Right hindlimb (tissue), 1 donor: ENCODE data around the gene PFDN2.
A peak's percentile ranks its signal among the peaks of the same experiment; 100 is the strongest.

Source experiments
- DNase-seq: peaks from one replicate; pipeline ENCODE4 v3.0.0-alpha.2; 2018

The PFDN2 gene, protein sequence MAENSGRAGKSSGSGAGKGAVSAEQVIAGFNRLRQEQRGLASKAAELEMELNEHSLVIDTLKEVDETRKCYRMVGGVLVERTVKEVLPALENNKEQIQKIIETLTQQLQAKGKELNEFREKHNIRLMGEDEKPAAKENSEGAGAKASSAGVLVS

DNA sequence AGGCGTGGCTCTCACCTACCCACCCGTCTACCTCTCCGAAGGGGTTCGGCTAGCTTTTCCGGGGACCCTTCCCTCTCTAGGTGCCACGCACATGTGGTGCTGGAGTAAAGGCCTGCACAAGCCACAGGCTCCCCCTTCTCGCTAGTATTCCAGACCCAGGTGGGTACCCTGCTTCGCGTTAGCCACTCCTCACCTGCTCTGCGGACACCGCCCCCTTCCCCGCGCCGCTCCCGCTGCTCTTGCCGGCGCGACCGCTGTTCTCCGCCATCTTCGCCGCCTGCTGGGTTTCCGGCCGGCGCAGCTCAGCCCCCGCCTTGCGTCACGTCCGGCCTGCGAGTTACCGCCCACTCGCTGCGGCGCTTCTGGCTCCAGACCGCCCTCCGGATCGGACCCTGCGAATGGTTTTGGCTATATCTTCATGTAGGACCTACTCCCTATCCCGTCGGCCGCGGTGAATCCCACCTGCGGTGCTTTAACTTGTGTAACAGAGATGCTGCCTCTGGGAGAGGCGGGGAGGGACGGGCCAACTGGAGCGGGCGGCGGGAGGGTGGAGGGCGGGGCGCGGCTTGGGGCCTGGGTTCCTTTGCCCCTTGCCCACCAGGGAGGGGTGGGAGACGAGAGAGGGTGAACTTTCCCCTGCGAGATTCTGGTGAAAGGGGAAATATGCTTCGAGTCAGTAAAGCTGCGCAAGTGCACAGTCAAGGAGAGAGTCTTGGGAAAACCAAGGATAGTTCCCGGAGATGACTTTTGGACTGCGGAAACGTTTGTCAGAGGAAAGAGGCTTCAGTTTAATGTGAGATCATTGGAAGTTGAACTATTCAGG, at the start of gene PFDN2, which contains the start of gene NIT1:
PFDN2 (minus strand) TSS at position 279 of the 823 bp plus-strand sequence; CDS start at position 268, 11 bp downstream.
NIT1 (plus strand) TSS at position 347 of the 823 bp plus-strand sequence; CDS start at position 419, 72 bp downstream.
- DNase-seq, result peak; percentile 93

- no peak for DNase-seq
These were observed 49.1 kb upstream of the PFDN2 start for GRCh38 chr1:161166669-161167548.

GRCh38 chr1:161165742-161166668, 48.2 kb upstream of the PFDN2 start, which contains the start of gene PPOX:
Gene PPOX, plus strand, starts transcription at chr1:161166426. Its CDS starts 422 bp downstream, at chr1:161166848.
- DNase-seq, result peak; percentile 98

DNA sequence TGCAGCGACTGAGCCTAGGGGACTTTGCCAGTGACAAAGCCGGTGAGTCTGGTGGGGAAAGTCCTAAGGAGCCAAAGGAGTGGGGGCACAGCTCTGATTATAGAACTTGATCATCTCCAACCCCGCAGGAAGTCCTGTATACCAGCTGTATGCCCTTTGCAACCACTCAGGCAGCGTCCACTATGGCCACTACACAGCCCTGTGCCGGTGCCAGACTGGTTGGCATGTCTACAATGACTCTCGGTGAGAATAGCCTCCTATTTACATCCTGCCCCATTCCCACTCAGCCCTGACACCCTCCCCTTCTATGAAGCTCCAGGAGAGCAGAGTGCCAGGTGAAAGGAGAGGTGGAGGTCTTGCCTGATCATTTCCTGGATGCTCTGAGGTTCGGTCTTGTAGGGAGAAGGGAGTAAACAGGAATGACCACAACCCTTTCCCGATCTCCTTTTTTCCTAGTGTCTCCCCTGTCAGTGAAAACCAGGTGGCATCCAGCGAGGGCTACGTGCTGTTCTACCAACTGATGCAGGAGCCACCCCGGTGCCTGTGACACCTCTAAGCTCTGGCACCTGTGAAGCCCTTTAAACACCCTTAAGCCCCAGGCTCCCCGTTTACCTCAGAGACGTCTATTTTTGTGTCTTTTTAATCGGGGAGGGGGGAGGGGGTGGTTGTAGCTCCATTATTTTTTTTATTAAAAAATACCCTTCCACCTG, 47.2 kb upstream of the PFDN2 start:
- DNase-seq, result no peak

DNA sequence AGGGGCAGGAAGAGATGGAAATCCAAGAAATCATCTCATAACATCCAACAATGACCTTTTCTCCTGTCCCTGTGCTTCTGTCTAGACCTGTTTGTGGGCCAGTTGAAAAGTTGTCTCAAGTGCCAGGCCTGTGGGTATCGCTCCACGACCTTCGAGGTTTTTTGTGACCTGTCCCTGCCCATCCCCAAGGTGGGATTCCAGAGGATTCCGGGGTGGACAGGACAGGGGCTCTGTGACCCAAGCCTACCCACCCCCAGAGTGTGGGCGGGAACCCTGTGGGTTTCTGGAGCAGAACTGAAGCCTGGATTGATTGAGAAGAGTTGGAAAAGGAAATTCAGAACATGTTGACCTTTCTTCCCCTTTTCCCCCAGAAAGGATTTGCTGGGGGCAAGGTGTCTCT, 46.0 kb upstream of the PFDN2 start:
- DNase-seq, result no peak

DNA sequence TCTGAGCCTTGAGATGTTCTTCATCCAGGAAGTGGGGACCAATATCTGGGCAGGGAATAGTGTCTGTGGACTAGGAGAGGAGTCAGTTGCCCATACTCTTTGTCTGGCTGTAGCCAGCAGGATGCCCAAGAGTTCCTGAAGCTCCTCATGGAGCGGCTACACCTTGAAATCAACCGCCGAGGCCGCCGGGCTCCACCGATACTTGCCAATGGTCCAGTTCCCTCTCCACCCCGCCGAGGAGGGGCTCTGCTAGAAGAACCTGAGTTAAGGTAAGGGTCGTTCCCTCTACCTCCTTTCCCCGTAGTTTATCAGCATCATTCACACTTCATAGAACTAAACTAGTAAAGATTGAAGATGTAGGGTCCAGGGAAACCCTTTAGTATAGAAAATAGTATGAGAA, 45.0 kb upstream of the PFDN2 start:
- no peak for DNase-seq

DNA sequence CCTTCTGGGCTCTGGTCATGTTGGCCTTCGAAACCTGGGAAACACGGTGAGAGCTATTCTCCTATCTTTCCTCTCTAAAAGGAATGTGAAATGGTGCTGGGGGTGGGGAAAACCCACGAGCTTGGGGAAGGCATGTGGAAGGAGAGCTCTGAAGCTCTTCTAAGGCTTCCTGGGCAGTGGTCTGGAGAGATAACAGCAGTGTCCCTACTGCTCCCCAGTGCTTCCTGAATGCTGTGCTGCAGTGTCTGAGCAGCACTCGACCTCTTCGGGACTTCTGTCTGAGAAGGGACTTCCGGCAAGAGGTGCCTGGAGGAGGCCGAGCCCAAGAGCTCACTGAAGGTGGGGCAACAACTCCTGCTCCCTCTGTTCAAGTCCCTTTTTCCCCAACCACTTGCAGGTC, 44.2 kb upstream of the PFDN2 start:
- no peak for DNase-seq

- DNase-seq, result no peak
These were observed 43.8 kb upstream of the PFDN2 start for GRCh38 chr1:161161652-161162051.

GRCh38 chr1:161160671-161161145, 42.9 kb upstream of the PFDN2 start:
- no peak for DNase-seq

DNA sequence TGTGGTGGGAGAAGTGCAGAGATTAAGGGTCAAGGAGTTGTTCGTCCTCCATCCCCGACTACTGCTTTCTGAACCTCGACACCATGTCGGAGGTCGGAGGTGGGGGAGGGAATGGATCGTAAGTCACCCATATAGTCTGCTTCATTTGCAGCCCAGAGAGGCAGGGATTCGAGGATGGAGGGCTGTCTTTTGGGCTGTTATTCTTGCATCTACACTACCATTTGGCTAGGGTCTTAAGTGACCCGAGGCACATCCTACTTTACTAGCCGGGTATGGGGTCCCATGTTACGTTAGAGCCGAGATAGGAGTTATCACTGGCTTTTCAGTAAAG, 42.0 kb upstream of the PFDN2 start:
- no peak for DNase-seq

GRCh38 chr1:161159087-161159912, 41.5 kb upstream of the PFDN2 start, which contains the start of gene USP21:
Gene USP21, plus strand, starts transcription at chr1:161159500. Its CDS starts 1,141 bp downstream, at chr1:161160641.
- DNase-seq, result peak; percentile 95

GRCh38 chr1:161158316-161159010, 40.6 kb upstream of the PFDN2 start:
- DNase-seq, result no peak

GRCh38 chr1:161157867-161158266, 40.0 kb upstream of the PFDN2 start:
- DNase-seq, result no peak

DNA sequence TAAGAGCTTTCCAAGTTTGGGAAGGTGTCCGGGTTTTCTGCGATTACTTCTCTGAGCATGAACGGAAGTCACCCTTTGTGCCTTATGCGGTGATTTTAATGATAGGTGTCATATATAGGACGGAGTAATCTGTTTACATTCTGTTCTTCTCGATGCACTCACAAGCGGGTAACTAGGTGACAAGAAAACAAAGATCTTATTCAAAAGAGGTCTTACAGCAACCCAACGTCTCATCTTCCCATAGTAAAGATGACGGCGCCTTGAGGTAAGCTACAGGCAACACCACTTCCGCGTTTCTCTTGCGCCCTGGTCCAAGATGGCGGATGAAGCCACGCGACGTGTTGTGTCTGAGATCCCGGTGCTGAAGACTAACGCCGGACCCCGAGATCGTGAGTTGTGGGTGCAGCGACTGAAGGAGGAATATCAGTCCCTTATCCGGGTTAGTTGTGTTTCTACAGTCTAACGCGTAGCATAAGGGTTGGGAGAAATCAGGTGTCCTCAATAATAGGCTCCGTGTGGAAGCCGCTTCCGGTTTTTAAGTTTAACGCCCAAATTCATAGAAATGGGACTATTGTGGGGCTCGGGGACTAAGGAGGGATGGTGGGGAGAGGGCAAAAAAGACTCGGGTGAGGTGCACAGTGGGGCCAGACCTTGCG, 36.0 kb upstream of the PFDN2 start, which contains the start of gene UFC1:
UFC1 (plus strand) TSS at position 297 of the 656 bp plus-strand sequence; CDS start at position 317, 20 bp downstream.
- DNase-seq, result peak; percentile 90

GRCh38 chr1:161153176-161153575, 35.3 kb upstream of the PFDN2 start:
- no peak for DNase-seq

DNA sequence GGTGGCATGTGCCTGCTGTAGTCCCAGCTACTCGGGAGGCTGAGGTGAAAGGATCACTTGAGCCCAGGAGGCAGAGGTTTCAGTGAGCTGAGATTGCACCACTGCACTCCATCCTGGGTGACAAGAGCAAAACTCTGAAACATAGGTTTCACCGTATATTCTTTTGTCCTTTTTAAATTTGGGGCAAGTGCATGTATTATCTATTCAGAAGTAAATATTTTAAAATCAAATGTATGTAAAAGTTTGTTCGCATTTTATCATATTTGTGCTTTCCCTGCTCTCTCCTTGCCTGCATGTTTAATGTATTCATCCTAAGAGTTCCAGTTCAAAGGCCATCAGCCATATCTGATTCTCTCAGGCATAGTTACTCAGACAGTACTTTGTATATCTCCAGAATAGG, 28.0 kb upstream of the PFDN2 start:
- DNase-seq, result no peak

DNA sequence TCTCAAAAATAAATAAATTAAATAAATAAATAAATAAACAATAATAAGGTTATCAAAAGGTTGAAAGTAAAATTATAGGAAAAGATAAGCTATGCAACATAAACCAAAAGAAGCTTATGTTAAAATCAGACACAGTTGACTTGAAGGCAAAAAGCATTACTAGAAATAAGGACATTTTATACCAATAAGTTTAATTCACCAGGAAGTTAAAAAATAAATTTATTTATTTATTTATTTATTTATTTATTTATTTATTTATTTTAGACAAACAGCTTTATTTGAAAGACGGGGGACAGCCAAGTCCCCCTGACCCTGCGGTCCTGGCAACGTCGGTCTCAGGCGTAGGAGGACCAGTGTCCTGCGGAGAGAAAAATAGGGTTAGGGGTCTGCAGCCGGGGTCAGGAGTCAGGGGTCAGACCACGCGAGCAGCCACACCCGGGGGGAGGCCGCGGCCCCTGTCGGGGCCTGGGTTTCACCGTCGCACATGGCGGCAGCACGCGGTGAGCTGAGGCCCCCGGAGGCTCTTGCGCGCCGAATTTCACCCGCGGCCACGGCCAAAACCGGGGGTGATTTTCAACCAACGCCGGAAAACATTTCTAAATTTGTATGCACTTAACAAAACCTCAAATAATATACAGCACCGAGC, 23.0 kb upstream of the PFDN2 start:
- no peak for DNase-seq

DNA sequence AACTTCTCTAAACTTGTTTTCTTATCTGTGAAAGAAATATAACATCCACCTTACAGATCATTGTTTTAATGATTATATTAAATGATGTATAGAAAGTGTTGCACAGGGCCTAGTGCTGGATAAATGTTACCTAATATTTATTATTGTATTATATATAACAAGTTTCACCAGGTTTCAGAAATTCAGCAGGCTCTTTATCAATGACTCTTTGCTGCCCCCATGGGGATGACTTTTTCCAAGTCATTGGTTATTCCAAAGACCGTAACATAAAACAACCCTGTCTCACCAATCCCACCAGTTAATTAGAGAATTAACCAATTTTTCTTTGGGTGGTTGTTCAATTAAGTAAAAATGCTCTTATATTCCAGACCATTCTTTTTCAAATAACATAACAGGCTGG, 21.9 kb upstream of the PFDN2 start:
- no peak for DNase-seq
